HCT116 (cell line): ENCODE data around the gene MEGF6.
A peak's percentile ranks its signal among the peaks of the same experiment; 100 is the strongest.

ENCODE experiments used
- CEBPB ChIP-seq: IDR thresholded peaks from 2 replicates; pipeline ENCODE4 v1.6.1; 2012; ENCODE audit warnings: low read depth
- CTCF ChIP-seq, 3 experiments: fragments of 200-600 bp in 1 of 3; sonication (generic) in 1 of 3; IDR thresholded peaks in 2 of 3; conservative IDR thresholded peaks in 1 of 3; 2 replicates each; pipeline ENCODE4 v1.5.1; 2012 to 2017; ENCODE audit warnings: low read depth in 2 of 3, low read length in 2 of 3, antibody characterized with exemption in 1 of 3, borderline replicate concordance in 1 of 3, control low read depth in 1 of 3, mild to moderate bottlenecking in 1 of 3, mixed read lengths in 1 of 3, mixed run types in 1 of 3, moderate library complexity in 1 of 3; ENCODE audit not compliant: insufficient read depth in 1 of 3
- EZH2 ChIP-seq: fragments of 200-600 bp; sonication (generic); IDR thresholded peaks from 2 replicates; pipeline ENCODE4 v1.6.1; 2017; ENCODE audit warnings: antibody characterized with exemption, mixed run types
- JUND ChIP-seq: IDR thresholded peaks from 2 replicates; pipeline ENCODE4 v1.6.1; 2012
- POLR2A ChIP-seq: IDR thresholded peaks from 2 replicates; pipeline ENCODE4 v1.7.0; 2011; ENCODE audit warnings: borderline replicate concordance; ENCODE audit not compliant: insufficient read depth, insufficient read length; ENCODE audit errors: extremely low read depth
- POLR2AphosphoS5 ChIP-seq: IDR thresholded peaks from 2 replicates; pipeline ENCODE4 v1.6.1; 2011; ENCODE audit warnings: mild to moderate bottlenecking, low read depth, low read length, moderate library complexity
- RAD21 ChIP-seq: IDR thresholded peaks from 2 replicates; pipeline ENCODE4 v1.6.1; 2012; ENCODE audit warnings: low read depth, mild to moderate bottlenecking
- SIN3A ChIP-seq: IDR thresholded peaks from 2 replicates; pipeline ENCODE4 v1.6.1; 2012; ENCODE audit warnings: low read depth
- SP1 ChIP-seq: IDR thresholded peaks from 2 replicates; pipeline ENCODE4 v1.6.1; 2012; ENCODE audit warnings: low read depth

- TF ChIP-seq POLR2A (no peak), RAD21 (no peak), EZH2 (no peak), CTCF (IDR thresholded peaks at IDR 0.05 in 2 of 3, conservative IDR thresholded peaks at IDR 0.05 in 1 of 3; ENCODE audit: borderline replicate concordance in 1 of 3, insufficient read depth in 1 of 3, low read depth in 2 of 3, low read length in 2 of 3) (no peak), SIN3A (peak; percentile 17; the same call in 1 of the 2 replicates), CEBPB (no peak), POLR2AphosphoS5 (peak; percentile 42; the same call in 1 of the 2 replicates), JUND (no peak), SP1 (peak; percentile 93)
These were observed 13.2 kb upstream of the MEGF6 start, which contains the start of gene TPRG1L for GRCh38 chr1:3624200-3625136.
